ENCODE results near the gene GPR68. TPM values are rescaled to one million over a fixed set of nuclear protein-coding genes. Genes with fewer than 3 reads are reported as not detected.
A peak's percentile ranks its signal among the peaks of the same experiment; 100 is the strongest.
"Not testable (repeated sequence)": the region's sequence is repeated elsewhere in the genome, so short reads cannot be mapped to it uniquely, and the experiment has no call there.

GPR68 gene
- total RNA-seq, 2 donors from 2014 or later, result 1.8 to 2.0 TPM

DNA sequence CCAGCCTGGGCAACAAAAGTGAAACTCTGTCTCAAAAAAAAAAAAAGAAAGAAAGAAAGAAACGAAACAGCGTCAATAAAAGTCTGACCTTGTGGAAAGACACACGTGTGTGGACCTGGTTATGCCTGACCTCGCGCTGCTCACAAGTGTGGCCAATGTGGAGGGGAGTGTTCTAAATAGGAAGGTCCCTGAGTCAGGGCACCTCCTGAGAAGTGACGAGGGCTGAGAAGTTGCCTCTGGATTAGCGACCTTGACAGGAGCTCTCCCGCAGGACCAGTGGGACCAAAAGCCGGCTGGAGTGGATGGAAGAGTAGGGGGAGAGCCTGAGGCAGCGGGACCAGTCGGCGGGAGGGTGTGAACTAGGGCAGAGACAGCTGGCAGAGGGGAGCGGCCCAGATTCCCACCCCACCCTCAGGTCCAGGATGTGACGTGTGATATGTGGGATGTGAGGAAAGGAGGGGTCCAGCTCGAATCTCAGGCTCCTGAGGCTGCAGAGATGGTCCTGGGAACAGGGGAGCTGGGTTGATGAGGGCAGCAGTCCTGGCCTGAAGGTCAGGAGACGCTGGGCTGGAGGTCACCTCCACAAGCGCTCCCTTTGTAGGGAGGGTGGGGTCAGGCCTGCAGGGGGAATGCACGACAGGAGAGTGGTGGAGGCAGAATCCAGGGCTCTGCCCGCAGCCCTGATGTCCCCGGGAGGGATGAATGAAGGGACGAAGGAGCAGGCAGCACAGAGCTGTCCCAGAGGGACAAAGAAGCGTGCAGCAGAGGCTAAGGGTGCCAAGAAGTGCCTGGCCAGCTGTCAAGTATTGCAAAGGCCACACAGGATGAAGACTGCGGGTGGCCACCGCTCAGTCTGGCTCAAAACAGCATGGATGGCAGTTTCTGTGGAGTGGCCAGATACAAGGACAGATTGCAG, 24.8 kb upstream of the GPR68 start:
- ATAC-seq (ENCODE audit: insufficient number of reproducible peaks, low FRiP score, low read depth), result no peak
- H3K36me3 ChIP-seq, result no peaks in the 10 kb centered on the region
- no peak overlapping the region for H3K4me3 ChIP-seq
- H3K9me3 ChIP-seq, result no peaks in the 10 kb centered on the region
- TF ChIP-seq, protein P1, sequence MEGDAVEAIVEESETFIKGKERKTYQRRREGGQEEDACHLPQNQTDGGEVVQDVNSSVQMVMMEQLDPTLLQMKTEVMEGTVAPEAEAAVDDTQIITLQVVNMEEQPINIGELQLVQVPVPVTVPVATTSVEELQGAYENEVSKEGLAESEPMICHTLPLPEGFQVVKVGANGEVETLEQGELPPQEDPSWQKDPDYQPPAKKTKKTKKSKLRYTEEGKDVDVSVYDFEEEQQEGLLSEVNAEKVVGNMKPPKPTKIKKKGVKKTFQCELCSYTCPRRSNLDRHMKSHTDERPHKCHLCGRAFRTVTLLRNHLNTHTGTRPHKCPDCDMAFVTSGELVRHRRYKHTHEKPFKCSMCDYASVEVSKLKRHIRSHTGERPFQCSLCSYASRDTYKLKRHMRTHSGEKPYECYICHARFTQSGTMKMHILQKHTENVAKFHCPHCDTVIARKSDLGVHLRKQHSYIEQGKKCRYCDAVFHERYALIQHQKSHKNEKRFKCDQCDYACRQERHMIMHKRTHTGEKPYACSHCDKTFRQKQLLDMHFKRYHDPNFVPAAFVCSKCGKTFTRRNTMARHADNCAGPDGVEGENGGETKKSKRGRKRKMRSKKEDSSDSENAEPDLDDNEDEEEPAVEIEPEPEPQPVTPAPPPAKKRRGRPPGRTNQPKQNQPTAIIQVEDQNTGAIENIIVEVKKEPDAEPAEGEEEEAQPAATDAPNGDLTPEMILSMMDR (IDR thresholded peaks at IDR 0.05), result no peak
- no peaks in the 10 kb centered on the region for H3K27me3 ChIP-seq (replicated peaks; ENCODE audit: insufficient read depth)
- H3K27ac ChIP-seq, result no peak overlapping the region
- H3K4me1 ChIP-seq (ENCODE audit: control insufficient read depth in 1 of 2, low read depth in 2 of 2), result peaks cover 0 to 7% of the 10 kb centered on the region in 2 donors
- DNase-seq (ENCODE audit: low spot score), result no peak

DNA sequence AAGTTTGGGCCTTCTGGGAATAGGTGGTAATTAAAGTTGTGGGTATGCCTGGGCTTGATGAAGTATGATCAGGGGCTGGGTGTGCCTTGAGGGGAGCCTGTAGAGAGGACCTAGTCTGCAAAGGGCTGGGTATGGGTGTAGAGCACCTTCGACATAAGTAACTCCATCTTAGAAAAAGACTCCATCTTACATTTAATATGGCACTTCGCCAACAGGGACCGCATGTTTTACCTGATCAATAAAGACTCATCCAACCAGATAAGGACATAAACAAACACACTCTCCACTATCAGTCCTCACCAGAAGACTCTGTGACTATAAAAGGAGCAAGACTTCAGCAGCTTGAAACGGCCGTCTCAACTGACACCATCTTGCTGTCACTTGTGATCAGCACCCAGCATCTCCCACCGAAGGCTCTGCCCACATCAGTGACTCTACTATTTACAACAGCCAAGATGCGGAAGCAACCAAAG, 23.5 kb upstream of the GPR68 start:
- Histone ChIP-seq H3K36me3 (no peaks in the 10 kb centered on the region), H3K4me3 (no peak overlapping the region), H3K27ac (no peak overlapping the region), H3K9me3 (no peaks in the 10 kb centered on the region), H3K4me1 (ENCODE audit: control insufficient read depth in 1 of 2, low read depth in 2 of 2) (peaks cover 0 to 12% of the 10 kb centered on the region in 2 donors), H3K27me3 (replicated peaks; ENCODE audit: insufficient read depth) (no peaks in the 10 kb centered on the region)
- TF ChIP-seq, protein P1 (IDR thresholded peaks at IDR 0.05), result no peak
- DNase-seq (ENCODE audit: low spot score) (no peak), ATAC-seq (ENCODE audit: insufficient number of reproducible peaks, low FRiP score, low read depth) (no peak)

DNA sequence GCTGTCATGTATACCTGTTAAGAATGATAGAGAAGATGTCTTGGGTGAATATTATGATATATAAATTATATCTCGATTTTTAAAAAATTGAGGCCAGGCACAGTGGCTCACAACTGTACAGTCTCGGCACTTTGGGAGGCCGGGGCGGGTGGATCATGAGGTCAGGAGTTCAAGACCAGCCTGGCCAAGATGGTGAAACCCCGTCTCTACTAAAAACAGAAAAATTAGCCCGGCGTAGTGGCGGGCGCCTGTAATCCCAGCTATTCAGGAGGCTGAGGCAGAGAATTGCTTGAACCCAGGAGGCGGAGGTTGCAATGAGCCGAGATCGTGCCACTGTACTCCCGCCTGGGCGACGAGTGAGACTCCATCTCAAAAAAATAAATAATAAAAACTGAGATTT, 21.8 kb upstream of the GPR68 start:
- not testable (repeated sequence) for H3K36me3 ChIP-seq; H3K4me3 ChIP-seq; ATAC-seq (ENCODE audit: insufficient number of reproducible peaks, low FRiP score, low read depth); H3K27me3 ChIP-seq (replicated peaks; ENCODE audit: insufficient read depth); H3K27ac ChIP-seq; H3K9me3 ChIP-seq; DNase-seq (ENCODE audit: low spot score)
- H3K4me1 ChIP-seq (ENCODE audit: control insufficient read depth in 1 of 2, low read depth in 2 of 2), result peaks cover 0 to 12% of the 10 kb centered on the region in 2 donors

DNA sequence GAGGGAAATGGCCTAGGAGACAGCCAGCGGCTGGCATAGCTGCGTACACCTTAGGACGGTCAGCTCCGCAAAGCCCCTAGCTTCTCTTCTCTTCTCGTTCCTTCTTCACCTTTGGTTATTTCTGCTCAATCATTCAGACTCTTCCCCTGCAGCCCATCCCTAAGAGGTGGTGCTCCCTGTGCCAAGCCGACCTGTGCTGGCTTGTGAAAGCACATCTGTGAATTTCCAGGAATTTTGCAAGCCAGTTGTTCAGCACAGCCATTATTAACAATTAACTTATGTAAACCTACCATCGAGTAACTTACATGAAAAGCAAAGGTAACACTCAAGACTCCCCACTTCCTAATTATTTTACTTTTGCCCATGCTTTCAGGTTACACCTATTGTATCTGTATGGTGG, 20.9 kb upstream of the GPR68 start:
- ATAC-seq (ENCODE audit: insufficient number of reproducible peaks, low FRiP score, low read depth) (no peak), DNase-seq (ENCODE audit: low spot score) (no peak)
- Histone ChIP-seq H3K9me3 (no peaks in the 10 kb centered on the region), H3K36me3 (no peaks in the 10 kb centered on the region), H3K27ac (no peak overlapping the region), H3K27me3 (replicated peaks; ENCODE audit: insufficient read depth) (no peaks in the 10 kb centered on the region), H3K4me1 (ENCODE audit: control insufficient read depth in 1 of 2, low read depth in 2 of 2) (peaks cover 0 to 12% of the 10 kb centered on the region in 2 donors), H3K4me3 (no peak overlapping the region)
- TF ChIP-seq, protein P1 (IDR thresholded peaks at IDR 0.05), result no peak

DNA sequence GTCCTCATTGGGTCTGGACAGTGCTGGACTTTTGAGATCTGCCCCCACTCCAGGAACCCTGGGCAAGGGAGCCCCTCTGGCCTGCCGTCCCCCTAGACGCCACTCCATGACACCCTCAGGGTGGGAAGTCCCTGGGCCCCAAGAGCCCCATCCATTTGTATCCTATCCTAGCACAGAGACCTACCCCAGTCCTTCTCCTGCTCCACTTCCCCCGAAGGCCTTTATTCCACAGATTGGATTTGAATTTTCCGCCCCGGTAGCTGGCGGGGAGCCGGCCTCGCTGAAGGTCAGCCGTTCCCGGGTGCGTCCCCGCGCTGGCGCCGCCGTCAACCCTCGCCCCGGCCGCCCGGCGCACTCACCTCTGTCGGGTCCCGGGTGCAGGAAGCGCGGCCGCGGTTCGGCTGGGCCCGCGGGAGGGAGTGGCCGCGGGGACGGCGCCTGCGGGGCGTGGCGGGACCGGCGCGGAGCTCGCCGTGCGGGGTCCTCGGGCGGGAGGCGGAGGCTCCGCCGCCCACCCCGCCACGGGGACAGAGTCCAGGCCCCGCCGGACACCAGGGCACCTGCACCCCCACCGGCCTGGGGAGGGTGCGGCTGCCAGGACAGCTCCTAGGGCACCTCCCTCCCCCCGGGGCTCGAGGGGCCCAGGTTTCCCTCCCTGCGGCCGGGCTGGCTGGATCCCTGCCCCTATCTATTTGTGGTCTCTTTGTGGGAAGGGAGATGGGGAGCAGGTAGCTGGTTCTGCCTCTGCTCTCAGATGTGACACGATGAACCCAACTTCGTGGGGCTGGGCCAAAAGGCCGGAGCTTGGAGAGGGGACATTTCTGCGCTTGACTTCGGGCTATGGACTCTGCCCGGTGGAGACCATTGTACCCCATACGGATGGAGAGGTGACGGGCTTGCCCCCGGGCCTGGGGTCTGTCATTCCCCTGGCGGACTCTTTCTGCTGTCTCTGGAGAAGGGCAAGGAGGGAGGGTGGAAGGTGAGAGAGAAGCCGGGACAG, 19.9 kb upstream of the GPR68 start:
- TF ChIP-seq, protein P1 (IDR thresholded peaks at IDR 0.05), result no peak
- peaks cover 0 to 8% of the 10 kb centered on the region in 2 donors for H3K4me1 ChIP-seq (ENCODE audit: control insufficient read depth in 1 of 2, low read depth in 2 of 2)
- H3K9me3 ChIP-seq, result no peaks in the 10 kb centered on the region
- H3K36me3 ChIP-seq, result no peaks in the 10 kb centered on the region
- H3K27ac ChIP-seq, result no peak overlapping the region
- ATAC-seq (ENCODE audit: insufficient number of reproducible peaks, low FRiP score, low read depth) (no peak), DNase-seq (ENCODE audit: low spot score) (no peak)
- peak overlapping the region; percentile 66 for H3K4me3 ChIP-seq
- no peaks in the 10 kb centered on the region for H3K27me3 ChIP-seq (replicated peaks; ENCODE audit: insufficient read depth)

All from thoracic aorta (tissue), 2 donors.